Astrocyte (in vitro differentiated cells and primary cell): Measurements from ENCODE around the gene BROX.
"Not testable (repeated sequence)": the region's sequence is repeated elsewhere in the genome, so short reads cannot be mapped to it uniquely, and the experiment has no call there.

Experiments used
- EZH2 ChIP-seq: IDR thresholded peaks from 2 replicates; pipeline ENCODE4 v1.6.1; 2012; ENCODE audit warnings: mild to moderate bottlenecking, low read length, inconsistent platforms; ENCODE audit not compliant: insufficient read depth
- TF ChIP-seq, protein P1 (sequence below): IDR thresholded peaks from 2 replicates; pipeline ENCODE4 v1.5.1; 2011; ENCODE audit warnings: low read depth, mild to moderate bottlenecking, inconsistent platforms, low read length, moderate library complexity; ENCODE audit not compliant: insufficient read depth

DNA sequence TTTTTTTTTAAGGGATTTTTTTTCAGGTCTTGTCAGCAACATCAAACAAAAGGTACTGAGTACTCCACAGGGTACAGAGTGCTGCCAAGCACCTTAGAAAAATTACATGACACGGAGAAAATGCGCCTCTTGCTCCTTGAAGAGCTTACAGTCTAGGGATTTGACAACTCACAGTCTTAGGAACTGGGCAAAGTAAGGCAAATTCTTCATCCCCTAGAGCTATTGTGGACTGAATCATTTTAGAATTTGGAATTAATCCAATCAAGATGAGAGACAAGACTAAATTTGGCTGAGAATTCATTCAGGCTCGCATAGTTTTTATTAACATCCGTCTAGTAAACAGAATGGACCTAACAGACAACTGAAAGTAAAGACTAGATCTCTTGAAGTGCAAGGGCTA is 44.2 kb upstream of the BROX start:
- TF ChIP-seq, protein P1, sequence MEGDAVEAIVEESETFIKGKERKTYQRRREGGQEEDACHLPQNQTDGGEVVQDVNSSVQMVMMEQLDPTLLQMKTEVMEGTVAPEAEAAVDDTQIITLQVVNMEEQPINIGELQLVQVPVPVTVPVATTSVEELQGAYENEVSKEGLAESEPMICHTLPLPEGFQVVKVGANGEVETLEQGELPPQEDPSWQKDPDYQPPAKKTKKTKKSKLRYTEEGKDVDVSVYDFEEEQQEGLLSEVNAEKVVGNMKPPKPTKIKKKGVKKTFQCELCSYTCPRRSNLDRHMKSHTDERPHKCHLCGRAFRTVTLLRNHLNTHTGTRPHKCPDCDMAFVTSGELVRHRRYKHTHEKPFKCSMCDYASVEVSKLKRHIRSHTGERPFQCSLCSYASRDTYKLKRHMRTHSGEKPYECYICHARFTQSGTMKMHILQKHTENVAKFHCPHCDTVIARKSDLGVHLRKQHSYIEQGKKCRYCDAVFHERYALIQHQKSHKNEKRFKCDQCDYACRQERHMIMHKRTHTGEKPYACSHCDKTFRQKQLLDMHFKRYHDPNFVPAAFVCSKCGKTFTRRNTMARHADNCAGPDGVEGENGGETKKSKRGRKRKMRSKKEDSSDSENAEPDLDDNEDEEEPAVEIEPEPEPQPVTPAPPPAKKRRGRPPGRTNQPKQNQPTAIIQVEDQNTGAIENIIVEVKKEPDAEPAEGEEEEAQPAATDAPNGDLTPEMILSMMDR = not testable (repeated sequence)
- TF ChIP-seq EZH2 = not testable (repeated sequence)
